DMS 273 (cell line): Measurements from ENCODE around the gene ATG9A.

Experiments used
- DNase-seq: peaks from one replicate; lab custom pipeline; 2025; ENCODE audit not compliant: unreplicated experiment; lab: John Stamatoyannopoulos, UW

Gene ATG9A

DNA sequence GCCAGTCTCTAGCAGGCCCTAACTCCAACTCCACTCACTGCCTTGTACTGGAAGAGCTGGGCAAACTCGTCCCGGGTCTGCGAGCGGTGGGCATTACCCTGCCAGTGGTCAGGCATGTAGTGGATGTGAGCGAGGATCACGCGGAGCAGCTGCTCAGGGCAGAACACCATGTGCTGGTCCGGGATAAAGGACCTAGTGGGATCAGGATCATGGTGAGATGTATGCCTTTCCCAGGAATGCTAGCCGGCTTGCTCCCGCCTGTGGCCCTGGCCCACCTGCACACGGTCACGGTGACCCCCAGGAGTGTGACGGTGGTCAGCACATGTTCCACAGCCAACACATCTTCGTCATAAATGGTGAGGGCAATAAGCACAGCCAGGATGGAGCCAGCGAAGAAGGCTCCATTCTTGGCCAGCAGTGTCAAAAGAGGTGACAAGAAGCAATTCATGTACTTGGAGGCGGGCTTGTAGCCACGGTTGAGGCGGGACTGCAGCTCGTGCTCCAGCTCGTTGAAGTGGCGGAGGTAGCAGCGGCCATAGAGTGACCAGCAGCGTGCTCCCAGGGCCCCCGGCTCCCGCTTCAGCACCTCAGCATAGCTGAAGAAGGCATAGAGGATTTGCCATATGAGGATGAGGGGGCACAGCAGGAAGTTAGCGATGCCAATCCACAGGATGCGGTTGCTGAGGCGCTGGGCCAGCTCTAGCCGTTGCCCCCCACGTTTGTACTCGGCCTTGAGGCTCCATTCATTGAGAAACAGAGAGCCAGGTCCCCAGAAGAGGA, 5.4 kb downstream of the ATG9A start:
- no peak for DNase-seq

DNA sequence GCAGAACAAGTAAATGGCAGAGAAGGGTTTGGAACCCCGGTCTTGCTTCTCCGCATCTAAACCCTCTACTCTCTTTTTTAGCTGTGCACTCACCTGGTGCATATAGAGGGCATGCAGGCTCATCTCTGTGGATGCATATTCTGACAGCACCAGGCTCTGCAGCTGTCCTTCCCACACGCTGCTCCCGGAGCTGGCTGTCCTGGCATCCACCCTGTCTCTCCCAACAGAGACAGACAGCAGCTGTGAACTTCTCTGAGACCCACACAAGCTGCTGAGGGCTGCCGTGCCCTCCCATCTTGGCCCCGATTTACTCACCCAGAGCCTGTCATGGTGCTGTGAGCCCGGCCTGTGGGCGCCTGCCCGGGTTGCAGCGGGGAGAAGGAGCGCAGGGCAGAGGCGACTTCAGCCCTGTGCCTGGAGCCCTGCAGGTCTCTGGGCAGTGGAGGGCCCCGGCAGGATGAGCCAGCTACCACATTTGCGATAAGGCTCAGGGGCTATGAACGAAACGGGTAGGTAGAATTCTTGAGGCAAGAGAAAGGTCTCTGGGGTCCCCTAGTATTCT, 7.4 kb downstream of the ATG9A start:
- DNase-seq, result peak; percentile 83

DNA sequence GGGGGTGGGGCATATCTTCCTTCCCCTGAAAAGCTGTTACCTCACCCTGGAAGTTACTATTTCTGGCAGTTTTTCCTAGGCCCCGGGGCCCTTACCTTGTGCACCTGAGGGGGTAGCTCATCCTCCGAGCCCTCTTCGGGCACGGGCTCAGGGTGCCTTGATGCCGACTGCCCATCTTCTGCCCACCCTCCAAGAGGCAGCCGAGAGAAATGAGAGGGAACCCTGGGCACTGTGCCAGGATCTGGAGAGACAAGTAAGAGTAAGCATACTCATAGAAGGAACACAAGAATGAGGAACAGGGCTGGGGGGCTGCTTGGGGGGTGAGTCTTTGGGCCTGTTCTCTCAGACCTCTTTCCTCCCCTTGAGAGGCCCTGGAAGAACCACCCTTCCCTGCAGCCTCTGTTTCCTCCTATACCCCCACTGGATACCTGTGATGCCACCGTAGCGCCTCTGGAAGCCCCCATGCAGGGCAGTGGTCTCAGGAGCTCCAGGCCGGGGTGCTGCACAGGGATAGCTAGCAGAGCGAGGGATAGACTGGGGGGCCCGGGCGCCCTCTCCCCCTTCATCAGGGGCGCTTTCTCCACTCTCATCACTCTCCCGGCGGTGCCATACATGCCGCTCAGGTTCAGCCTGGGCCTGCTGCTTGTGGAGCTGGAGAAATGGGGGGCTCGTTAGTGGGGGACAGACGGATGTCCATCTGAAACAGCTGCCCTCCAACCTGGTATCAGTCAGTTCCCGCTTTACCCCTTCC, 8.6 kb downstream of the ATG9A start:
- peak; percentile 28 for DNase-seq

- DNase-seq, result no peak
These were observed 9.5 kb downstream of the ATG9A start for GRCh38 chr2:219219784-219220532.

DNA sequence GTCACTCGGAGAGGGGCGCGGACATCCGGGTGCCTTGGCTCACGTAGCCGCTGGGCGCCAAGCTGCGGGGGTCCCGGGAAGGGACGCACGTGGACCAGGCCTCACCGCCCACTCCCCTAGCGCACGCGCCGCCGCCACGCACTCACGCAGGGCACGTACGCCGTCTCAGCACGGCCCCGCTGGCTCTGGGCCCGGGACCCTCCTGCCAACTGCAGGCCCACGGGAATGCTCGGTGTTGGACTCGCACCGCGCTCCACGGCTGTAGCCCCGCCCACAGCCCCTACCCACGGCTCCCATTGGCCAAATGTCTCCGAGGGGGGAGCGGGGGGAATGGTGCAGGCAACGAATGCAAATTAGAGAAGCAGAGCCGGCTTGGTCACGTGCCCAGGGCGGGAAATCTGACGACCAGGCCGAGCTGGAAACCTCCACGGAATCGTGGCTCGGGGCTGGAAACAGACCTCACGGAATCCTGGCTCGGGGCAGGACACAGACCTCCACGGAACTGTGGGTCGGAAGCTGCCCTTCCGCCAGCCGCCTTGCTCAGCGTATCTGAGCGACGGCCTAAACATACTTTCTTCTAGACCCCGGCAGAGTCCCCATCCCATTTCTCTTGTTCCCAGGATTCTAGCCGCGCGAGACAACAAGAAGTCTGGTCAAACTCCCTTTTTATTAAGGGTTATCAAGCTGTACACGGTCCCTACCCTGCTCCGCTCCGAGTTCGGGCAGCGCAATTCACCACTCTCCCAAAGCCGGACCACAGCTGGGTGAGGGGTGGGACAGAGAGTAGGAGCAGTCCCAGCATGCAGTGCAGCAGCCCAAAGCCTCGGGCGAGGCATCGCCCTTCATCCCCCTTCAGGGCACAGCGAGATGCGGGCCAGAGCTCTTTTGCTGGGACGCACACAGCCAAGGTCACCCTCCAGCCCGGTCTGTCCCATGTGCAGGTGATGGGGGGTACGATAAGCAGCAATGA, 10.4 kb downstream of the ATG9A start, which contains the start of gene ABCB6:
Gene ABCB6, minus strand, starts transcription at position 227 of the 970 bp plus-strand sequence. CDS start 285 bp downstream, outside the sequence.
- DNase-seq, result peak; percentile 97

DNA sequence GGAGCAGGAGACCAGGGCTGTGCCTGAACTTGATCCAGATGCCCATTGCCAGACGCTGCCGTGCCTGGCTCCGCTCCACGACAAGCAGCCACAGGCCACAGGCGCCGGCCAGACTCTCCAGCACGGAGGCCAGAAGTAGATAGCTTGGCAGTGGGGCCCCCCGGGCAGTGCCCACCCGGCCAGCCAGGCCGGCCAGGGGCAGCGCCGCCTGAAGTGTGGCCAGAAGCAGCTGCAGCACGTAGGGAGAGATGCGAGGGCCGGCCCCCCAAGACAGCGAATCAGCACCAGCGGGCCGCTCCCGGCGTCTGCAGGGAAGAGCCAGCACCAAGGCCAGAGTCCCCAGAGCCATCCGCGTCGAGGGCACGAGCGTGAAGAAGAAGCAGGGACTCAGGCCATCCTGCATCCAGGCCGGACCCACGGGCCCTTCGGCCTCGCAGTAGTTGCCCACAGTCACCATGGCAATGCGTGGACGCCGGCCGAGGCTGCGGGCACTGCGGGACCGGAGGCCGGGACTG, 11.2 kb downstream of the ATG9A start:
- peak; percentile 94 for DNase-seq

GRCh38 chr2:219216535-219216915, 12.9 kb downstream of the ATG9A start:
- no peak for DNase-seq

DNA sequence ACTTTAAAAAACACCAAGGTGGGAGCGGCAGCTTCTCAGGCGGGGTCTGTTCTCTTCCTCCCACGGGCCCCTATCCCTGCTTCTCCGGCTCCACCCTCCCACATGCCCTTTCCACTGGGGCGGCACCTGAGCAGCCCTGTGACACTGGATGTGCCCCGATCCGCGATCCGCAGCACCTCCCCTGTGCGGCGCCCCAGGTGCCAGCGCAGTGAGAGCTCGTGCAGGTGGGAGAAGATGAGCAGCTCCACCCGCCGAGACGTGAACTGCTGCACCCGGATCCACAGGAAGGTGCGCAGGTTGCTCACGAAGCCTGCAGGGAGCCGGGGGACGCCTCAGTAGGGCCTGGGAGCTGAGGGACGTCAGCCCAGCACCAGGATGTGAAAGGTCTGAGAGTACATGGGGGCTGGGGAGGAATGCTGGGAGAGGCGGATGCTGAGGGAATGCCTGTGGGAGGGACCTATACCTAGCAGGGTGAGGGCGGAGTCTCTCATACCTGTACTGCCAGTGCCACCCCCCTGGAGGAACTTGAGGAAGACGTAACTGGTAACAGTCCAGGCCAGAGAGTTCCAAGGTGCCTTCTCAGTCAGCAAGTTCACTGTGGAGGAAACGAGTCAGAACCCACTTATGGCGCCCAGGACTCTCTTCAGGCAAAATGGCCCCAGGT, 13.4 kb downstream of the ATG9A start:
- DNase-seq, result no peak

- DNase-seq, result no peak
These were observed 14.7 kb downstream of the ATG9A start for GRCh38 chr2:219214786-219215185.

GRCh38 chr2:219214141-219214540, 15.3 kb downstream of the ATG9A start:
- no peak for DNase-seq

DNA sequence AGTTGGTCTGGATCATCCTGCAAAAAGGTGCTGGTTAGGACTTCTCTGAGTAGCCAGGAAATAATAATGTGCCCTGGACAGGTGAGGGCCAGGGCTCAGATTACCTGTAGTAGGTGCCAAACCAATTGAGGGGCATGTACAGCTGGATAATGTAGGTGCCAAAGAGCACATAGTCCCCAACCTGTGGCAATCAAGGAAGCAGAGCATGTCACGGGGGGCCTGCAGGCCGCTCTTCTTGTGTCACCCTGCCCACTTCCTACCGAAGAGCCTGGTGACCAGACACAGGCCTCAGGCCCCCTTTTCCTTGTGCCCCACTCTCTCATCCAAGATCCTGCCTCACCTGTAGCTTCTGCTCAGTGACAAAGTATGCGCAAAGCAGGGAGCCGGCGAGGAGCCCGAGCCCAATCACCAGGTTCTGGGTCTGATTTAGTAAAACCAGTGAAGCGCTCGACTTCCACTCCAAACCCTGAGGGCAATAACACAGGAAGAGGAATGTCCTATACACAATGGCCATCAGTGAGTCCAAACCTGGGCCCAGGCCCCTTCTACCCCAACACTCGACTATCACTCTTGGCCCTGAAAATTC, 15.9 kb downstream of the ATG9A start:
- DNase-seq, result no peak

DNA sequence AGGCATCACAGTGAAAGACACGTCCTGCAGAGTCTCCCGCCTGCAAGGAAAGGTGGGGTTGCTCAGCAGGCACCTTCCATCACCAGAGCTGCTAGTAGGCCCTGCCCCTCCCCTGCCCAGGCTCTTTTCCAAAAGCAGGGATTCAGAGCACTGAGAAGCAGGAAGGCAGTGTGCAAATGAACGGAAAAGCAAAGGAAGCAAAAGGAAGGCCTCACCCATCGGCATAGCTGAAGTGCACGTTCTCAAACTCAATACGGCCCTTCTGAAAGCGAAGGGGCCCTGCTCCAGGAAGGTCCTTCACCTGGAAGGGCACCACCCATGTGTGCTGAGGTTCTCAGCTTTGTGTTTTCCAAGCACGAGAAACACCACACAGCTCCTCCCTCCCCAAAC, 16.4 kb downstream of the ATG9A start:
- DNase-seq, result no peak

- no peak for DNase-seq
These were observed 18.5 kb downstream of the ATG9A start for GRCh38 chr2:219210886-219211362.

DNA sequence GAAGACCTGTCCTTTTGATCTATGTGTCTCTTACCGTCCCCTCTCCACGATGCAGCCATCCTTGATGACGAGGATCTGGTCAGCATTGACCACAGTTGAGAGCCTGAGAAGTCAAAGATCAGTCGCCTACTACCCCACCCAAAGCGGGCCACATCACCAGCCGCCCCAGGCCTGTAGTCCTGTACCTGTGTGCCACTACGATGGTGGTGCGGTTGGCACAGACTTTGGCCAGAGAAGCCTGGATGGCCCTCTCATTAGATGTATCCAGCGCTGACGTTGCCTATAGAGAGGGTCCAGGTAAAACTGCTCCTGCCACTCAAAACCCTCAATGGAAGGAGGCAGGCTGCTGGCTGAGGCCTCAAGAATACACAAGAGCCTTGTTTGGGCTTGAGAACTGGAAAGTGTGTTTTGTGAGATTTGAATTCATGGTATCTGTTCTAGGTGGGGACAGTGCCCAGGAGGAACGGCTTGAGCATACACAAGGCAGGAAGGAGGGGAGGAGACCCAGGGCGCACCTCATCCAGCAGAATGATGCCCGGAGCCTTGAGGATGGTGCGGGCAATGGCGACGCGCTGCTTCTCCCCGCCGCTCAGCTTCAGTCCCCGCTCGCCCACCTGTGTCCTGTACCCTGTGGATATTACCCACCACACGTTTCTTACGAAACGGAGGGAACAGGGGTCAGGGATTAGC, 19.1 kb downstream of the ATG9A start:
- DNase-seq, result no peak

DNA sequence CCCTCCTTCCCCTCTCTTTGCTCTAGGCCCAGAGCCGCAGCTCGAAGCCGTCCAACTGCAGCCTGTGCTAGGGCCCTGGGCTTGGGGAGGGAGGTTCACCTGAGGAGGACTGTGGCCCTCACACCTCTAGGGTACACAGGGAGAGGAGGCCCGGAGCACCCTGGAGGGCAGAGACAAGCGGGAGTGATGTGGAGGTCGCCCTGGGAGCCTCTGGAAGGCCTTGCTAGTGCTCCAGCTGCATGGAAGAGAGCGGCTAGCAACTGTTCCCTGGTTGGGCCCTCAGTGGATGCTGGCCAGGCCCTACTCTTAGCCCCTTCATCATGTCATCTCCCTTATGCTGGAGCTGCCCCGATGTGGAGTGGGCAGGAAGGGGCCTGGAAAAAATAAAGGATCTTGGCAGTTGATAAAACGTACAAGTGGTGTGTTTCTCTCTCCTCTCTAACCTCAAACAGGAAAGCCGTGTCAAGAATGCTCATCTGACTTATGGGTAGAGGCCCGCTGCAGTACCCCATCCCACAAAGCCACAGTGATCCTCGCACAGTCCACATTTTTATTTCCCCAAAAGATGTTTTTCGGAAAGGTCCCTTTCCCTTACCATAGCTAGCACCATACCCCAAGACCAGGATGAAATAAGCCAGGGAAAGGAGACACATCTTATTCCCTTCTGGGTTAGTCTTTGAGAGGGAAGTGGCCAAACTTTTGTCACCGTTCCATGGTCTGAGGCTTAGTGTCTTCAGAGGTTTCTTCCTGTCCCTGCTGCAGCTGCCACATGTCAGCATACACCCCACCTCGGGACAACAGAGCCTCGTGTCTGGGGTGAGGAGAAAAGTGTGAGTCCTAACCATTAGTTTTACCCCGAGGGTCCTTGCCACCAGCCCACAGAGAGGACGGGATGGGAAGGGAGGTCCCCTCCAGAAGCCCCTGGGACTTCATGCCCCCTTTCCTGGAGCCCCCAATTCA, 19.9 kb downstream of the ATG9A start:
- DNase-seq, result no peak

- DNase-seq, result peak; percentile 65
These were observed 21.3 kb downstream of the ATG9A start for GRCh38 chr2:219207884-219208740.
